Subcutaneous adipose tissue (tissue), 4 donors: ENCODE measurements around the gene SLC35B2. TPM values are rescaled to one million over a fixed set of nuclear protein-coding genes. Genes with fewer than 3 reads are reported as not detected.

Source experiments
- CTCF ChIP-seq: fragments of 450-650 bp; IDR thresholded peaks from one replicate; pipeline ENCODE4 v1.5.1; 2016; ENCODE audit warnings: low read depth, mild to moderate bottlenecking, control low read depth, antibody characterized with exemption, moderate library complexity
- total RNA-seq, 4 donors: library from RNA; depleted of rRNA; stranded (reverse); fragments of >200 nt; gene quantifications; one replicate each; pipeline ENCODE4 v1.1.0, GENCODE V29; 2016

Gene SLC35B2
- total RNA-seq, 4 donors from 2014 or later, result 14.2 to 30.3 (median 25.8) TPM

GRCh38 chr6:44294832-44295791, 37.8 kb upstream of the SLC35B2 start:
- TF ChIP-seq CTCF, result no peak

GRCh38 chr6:44292661-44293365, 35.5 kb upstream of the SLC35B2 start:
- no peak for TF ChIP-seq CTCF

GRCh38 chr6:44291841-44292240, 34.5 kb upstream of the SLC35B2 start:
- no peak for TF ChIP-seq CTCF

- no peak for TF ChIP-seq CTCF
Measured at GRCh38 chr6:44289726-44290260, 32.5 kb upstream of the SLC35B2 start.

GRCh38 chr6:44286747-44287146, 29.4 kb upstream of the SLC35B2 start:
- no peak for TF ChIP-seq CTCF

GRCh38 chr6:44286285-44286565, 28.9 kb upstream of the SLC35B2 start:
- TF ChIP-seq CTCF, result no peak
